Measurements from ENCODE around the gene DNAI2.
"Not testable (repeated sequence)": the region's sequence is repeated elsewhere in the genome, so short reads cannot be mapped to it uniquely, and the experiment has no call there.

DNAI2 gene

DNA sequence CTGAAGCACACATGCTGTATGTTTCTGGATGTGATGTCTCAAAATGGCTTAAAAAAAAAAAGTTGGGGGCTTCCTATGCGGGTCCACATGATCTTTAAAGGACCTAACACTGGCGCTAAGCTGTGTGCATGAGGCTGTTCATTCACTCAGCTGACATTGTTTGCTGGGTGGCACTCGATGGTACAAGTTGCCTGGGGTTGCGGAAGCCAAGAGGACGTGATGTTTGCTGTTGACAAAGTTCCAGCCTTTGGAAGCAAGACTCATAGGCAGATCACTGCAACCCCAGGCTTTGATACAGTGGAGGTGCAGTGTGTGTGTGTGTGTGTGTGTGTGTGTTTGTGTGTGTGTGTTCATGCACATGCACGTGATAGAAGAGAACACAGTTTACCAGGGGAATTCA, 29.5 kb upstream of the DNAI2 start:
- no peak for DNase-seq (ENCODE audit: low spot score)
- no peak for FAIRE-seq

DNA sequence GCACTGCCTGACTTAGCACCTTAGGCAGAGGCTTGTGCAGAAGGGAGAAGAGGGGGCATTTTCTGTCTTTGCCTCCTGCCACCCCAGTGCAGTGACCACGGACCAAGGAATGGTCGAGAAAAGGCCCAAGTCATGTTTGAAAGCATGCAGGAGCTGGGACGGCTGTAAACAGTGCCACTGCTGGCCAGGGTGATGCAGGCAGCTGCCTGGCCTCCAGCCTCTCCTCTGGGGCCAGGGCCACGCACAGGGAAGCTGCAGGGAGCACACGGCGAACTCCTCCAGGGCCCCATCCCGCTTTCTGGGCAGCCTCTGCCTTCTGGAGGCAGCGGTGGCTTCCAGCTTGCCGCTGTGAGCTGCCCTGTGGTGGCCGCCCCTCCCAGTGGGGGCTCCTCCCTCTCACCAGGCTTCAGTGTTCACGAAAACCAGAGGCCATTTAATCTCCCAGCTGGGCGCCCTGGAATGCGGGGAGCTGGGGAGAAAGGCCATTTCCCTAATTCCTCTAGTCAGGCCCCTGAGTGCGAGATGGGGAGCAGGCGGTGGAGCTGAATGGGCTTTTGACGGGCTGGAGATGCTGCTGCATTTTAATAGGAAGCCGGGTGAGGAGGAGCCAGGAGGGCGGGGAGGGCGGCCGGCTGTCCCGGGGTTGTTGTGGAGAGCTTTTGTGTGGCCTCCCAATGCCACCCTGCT, 28.7 kb upstream of the DNAI2 start:
- DNase-seq (ENCODE audit: low spot score) (no peak), FAIRE-seq (no peak)

- DNase-seq (ENCODE audit: low spot score) (no peak), FAIRE-seq (no peak)
Measured at GRCh38 chr17:74245871-74246270, 28.2 kb upstream of the DNAI2 start.

DNA sequence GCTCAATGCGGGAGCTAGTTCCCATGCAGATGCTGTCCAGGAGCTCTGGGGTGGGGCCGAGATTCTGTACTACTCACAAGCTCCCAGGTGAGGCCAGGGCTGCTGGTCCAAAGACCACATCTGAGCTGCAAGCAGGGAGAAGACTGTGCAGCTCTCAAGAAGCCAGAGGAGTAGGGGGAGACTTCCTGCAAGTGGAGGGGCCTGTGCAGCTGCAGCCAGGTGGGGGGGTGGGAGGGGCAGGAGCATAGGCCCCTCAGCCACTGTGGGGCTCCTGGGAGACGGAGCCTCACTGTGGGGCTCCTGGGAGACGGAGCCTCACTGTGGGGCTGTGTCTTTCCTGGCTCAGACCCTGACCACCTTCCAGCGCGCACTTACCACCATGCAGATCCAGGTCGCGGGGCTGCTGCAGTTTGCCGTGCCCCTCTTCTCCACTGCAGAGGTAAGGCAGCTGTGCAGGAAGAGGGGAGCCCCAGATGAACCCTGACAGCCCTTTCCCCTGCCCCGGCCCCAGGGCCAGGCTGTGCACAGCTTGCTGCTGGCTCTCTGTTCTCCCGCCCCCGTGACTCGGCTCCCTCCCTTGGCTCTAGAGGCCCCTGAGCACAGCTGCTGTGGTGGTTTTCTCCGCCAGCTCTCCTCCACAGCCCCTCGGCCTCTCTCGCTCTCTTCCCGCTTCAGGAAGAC, 24.3 kb upstream of the DNAI2 start:
- no peak for DNase-seq (ENCODE audit: low spot score)
- FAIRE-seq = no peak

GRCh38 chr17:74250324-74250995, 23.6 kb upstream of the DNAI2 start:
- DNase-seq (ENCODE audit: low spot score) (no peak), FAIRE-seq (no peak)

DNA sequence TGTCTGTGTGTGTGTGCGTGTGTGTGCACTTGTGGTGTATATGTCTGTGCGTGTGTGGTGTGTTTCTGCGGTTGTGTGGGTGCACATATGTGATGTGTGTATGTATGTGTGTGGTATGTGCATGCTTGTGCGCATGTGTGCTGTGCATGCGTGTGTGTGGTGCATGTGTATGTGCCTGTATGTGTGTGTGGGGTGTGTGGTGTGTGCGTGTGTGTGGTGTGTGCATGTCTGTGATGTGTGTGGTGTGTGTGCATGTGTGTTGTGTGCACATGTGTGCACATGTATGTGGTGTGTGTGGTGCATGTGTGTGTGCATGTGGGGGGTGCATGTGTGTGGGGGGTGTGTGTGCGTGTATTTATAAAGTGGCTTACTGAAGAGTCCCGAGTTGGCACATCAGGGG, 23.0 kb upstream of the DNAI2 start:
- no peak for DNase-seq (ENCODE audit: low spot score)
- FAIRE-seq = no peak

- no peak for FAIRE-seq
- no peak for DNase-seq (ENCODE audit: low spot score)
Measured at GRCh38 chr17:74251569-74251968, 22.5 kb upstream of the DNAI2 start.

DNA sequence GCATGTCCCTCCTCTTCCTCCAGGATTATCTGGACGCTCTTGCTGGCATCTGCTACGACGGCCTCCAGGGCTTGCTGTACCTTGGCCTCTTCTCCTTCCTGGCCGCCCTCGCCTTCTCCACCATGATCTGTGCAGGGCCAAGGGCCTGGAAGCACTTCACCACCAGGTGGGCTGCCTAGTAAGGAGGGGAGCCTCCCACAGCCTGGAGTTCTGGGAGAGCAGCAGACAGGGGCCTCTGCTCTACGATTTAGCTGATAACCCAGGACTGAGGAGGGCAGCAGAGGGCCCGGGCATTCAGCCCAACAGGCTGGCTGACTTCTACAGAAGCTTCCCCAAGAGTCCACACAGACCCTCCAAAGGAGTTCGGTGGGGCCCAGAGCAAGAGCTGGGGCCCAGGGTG, 21.8 kb upstream of the DNAI2 start:
- DNase-seq (ENCODE audit: low spot score) (no peak), FAIRE-seq (no peak)

GRCh38 chr17:74253036-74253435, 21.0 kb upstream of the DNAI2 start:
- DNase-seq (ENCODE audit: low spot score) (no peak), FAIRE-seq (no peak)

GRCh38 chr17:74257311-74257710, 16.7 kb upstream of the DNAI2 start:
- FAIRE-seq (no peak), DNase-seq (ENCODE audit: low spot score) (no peak)

- FAIRE-seq = no peak
- no peak for DNase-seq (ENCODE audit: low spot score)
Measured at GRCh38 chr17:74259667-74260524, 14.1 kb upstream of the DNAI2 start.

- no peak for DNase-seq (ENCODE audit: low spot score)
- FAIRE-seq = no peak
Measured at GRCh38 chr17:74260525-74260850, 13.5 kb upstream of the DNAI2 start.

DNA sequence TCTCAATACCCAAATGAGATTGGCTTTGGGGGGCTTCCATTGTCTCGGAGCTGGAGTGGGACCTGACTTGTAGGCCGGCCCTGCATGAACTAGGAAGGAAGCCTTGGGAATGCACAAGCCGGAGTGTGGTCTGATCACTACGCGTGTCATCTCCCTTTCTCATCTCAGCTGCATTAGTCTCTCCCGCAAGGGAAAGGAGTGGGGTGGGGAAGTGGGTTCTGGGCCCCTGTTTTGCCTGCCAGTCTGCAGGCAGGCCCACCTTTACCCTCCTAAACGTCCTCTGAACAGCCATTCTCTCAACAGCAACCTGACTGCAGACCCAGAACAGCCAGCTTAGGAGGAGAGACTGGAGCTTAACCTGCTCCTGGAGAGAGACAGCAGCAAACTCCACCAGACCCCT, 11.4 kb upstream of the DNAI2 start:
- no peak for DNase-seq (ENCODE audit: low spot score)
- no peak for FAIRE-seq

DNA sequence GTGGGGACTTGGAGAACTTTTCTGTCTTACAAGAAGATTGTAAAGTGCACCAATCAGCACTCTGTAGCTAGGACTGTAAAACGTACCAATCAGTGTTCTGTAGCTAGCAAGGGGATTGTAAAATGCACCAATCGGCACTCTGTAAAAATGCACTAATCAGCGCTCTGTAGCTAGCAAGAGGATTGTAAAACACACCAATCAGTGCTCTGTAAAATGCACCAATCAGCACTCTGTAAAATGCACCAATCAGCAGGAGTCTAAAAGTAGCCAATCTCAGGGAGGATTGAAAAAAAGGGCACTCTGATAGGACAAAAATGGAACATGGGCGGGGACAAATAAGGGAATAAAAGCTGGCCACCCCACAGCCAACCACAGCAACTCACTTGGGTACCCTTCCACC, 7.0 kb upstream of the DNAI2 start:
- FAIRE-seq; DNase-seq (ENCODE audit: low spot score): not testable (repeated sequence)

- DNase-seq (ENCODE audit: low spot score) (no peak), FAIRE-seq (no peak)
Measured at GRCh38 chr17:74267579-74267978, 6.5 kb upstream of the DNAI2 start.

DNA sequence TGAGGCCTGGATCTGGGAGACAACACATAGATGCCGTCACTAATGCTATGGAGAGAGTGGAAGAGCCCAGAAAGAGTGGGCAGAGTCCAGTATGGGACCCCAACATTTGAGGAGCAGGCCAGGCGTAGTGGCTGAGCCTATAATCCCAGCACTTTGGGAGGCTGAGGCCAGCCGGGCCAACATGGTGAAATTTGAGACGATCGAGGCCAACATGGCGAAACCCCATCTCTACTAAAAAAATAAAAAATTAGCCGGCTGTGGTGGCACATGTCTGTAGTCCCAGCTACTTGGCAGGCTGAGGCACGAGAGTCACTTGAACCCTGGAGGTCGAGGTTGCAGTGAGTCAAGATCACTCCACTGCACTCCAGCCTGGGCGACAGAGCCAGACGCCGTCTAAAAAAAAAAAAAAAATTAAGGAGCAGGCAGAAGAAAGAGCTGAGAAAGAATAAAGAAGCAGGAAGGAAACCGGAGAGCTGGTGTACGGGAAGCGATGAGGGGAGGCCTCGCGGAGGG, 6.0 kb upstream of the DNAI2 start:
- FAIRE-seq (no peak), DNase-seq (ENCODE audit: low spot score) (no peak)

DNA sequence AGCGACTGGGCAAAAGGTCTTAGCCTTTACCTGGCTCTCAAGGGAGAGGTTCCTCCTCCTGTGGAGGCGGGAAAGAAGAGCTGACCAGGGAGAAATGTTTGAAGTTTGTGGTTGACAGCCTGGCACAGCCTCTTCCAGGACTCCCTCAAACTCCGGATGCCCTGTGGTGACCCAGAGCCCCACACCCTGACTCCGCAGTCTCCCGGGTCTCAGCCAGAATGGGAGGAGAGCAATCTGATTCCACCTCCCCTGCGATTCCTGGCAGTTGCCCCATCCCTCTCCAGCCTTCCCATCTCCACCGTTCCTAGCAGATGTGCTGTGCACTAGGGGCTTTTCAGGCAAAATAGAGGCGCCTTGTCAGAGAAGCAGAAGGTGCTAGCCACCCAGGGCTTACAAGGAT, 5.5 kb upstream of the DNAI2 start:
- DNase-seq (ENCODE audit: low spot score) (no peak), FAIRE-seq (no peak)

DNA sequence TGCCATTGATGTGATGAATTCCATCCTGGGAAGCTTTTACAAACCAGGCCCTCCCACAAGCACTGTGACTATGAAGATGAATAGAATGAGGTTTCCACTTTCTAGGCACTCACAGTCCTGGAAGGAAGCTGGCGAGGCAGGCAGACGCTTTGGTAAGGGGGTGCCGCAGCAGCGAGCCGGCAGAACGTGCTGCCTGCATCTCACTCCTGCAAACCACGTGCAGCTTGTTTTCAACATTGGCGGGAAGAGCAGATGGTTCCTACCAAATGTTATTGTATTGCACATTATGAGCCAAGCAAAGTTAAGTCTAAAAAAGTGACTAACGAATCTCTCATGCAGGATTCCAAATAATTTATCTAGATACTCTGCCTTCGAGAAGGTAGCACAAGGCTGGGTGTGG, 3.7 kb upstream of the DNAI2 start:
- DNase-seq (ENCODE audit: low spot score) = no peak
- no peak for FAIRE-seq

DNA sequence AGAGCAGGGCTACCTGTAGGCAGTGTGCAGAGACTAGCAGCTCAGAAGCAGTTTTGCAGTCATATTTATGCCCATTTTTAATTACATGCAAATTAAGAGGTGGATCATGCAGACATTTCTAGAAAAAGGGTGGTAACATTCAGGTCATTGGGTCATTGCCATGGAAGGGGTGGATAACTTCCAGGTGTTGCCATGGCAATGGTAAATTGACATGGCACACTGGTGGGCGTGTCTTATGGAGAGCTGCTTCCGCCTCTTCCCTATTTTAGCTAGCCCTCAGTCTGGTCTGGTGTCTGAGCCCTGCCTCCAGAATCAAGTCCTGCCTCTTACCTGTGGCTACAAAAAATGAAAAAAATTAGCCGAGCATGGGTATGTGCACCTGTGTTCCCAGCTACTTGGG, 2.8 kb upstream of the DNAI2 start:
- no peak for FAIRE-seq
- no peak for DNase-seq (ENCODE audit: low spot score)

- FAIRE-seq (no peak), DNase-seq (ENCODE audit: low spot score) (no peak)
Measured at GRCh38 chr17:74271901-74272561, 2.0 kb upstream of the DNAI2 start.

GRCh38 chr17:74272731-74273201, 1.3 kb upstream of the DNAI2 start:
- DNase-seq (ENCODE audit: low spot score) (no peak), FAIRE-seq (no peak)
